ENCODE measurements around the gene ACO2. TPM values are rescaled to one million over a fixed set of nuclear protein-coding genes. Genes with fewer than 3 reads are reported as not detected.
"Not testable (repeated sequence)": the region's sequence is repeated elsewhere in the genome, so short reads cannot be mapped to it uniquely, and the experiment has no call there.

The ACO2 gene
- total RNA-seq, 4 donors from 2014 or later = 83.7 to 90.4 (median 87.0) TPM

GRCh38 chr22:41431656-41432055, 37.3 kb upstream of the ACO2 start:
- Histone ChIP-seq H3K4me1 (peaks cover 6 to 40% (median 18%) of the 10 kb centered on the region in 3 donors), H3K27me3 (no peaks in the 10 kb centered on the region), H3K27ac (no peak overlapping the region), H3K36me3 (peaks cover 15 to 75% (median 31%) of the 10 kb centered on the region in 3 donors), H3K4me3 (no peak overlapping the region), H3K9me3 (no peaks in the 10 kb centered on the region)
- intact Hi-C loops (cut with DNase I) = no loop called here
- no peak for DNase-seq
- TF ChIP-seq CTCF (IDR thresholded peaks at IDR 0.05) = no peak
- 68 to 86% methylated on average over 2 to 6 of the region's 6 CpGs for WGBS, 2 donors

DNA sequence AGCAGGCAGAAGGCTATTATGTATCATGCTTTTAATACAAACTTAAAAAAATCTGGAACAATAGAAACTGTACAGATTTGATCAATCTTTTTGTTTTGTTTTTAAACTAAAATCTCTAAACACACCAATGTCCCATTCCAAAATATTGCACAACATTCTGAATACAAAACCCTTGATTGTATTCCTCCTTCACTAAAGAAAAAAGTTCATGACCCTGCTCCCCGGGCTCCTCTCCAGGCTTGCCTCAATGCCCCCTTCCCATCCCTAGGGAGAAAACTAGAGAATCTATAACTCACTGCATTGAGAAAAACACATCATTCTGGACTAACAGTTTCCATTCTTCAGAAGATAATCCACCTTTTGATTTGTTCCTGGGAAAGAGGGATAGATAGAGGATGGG, 35.4 kb upstream of the ACO2 start:
- WGBS, 2 donors = 50 to 100% methylated on average over 1 of the region's 1 CpG
- Histone ChIP-seq H3K27ac (peak overlapping the region in 2 of 4 donors; percentile 0 to 60), H3K4me1 (peaks cover 6 to 51% (median 18%) of the 10 kb centered on the region in 3 donors), H3K36me3 (peaks cover 21 to 78% (median 36%) of the 10 kb centered on the region in 3 donors)
- H3K9me3 ChIP-seq; intact Hi-C loops (cut with DNase I); H3K4me3 ChIP-seq; DNase-seq; H3K27me3 ChIP-seq: not testable (repeated sequence)

GRCh38 chr22:41434361-41435003, 34.4 kb upstream of the ACO2 start:
- Histone ChIP-seq H3K27ac (peak overlapping the region in 3 of 4 donors; percentile 6 to 44 (median 36)), H3K36me3 (peaks cover 21 to 88% (median 36%) of the 10 kb centered on the region in 3 donors), H3K4me1 (peaks cover 6 to 60% (median 24%) of the 10 kb centered on the region in 3 donors)
- 63 to 76% methylated on average over 2 to 4 of the region's 5 CpGs for WGBS, 2 donors
- H3K9me3 ChIP-seq; intact Hi-C loops (cut with DNase I); H3K4me3 ChIP-seq; H3K27me3 ChIP-seq; DNase-seq: not testable (repeated sequence)

DNA sequence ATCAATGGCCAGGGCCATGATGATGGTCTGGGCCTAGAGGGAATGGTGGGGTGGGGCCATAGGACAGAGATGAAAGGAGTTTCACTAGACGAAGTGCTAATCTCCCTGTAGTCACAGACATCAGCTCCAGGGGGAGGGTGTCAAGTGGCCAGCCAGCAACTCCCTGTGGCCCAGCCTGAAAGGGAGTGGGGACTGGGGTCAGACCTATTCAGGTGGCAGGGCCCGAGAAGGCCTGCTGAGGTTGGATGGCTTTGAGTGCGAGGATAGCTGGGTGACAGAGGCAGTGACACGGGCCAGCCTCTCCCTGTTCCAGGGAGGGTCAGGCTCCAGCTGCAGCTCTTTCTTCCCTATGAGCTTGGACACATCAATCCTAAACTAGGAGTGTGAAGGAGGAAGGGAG, 33.4 kb upstream of the ACO2 start:
- intact Hi-C loops (cut with DNase I) = no loop called here
- peaks cover 6 to 71% (median 27%) of the 10 kb centered on the region in 3 donors for H3K4me1 ChIP-seq

GRCh38 chr22:41436322-41437113, 32.4 kb upstream of the ACO2 start:
- intact Hi-C loops (cut with DNase I) = no loop called here
- DNase-seq = no peak
- TF ChIP-seq CTCF (IDR thresholded peaks at IDR 0.05) (no peak), POLR2A (IDR thresholded peaks at IDR 0.05) (no peak)
- Histone ChIP-seq H3K4me3 (no peak overlapping the region), H3K4me1 (peaks cover 6 to 81% (median 32%) of the 10 kb centered on the region in 3 donors), H3K27me3 (no peaks in the 10 kb centered on the region), H3K9me3 (no peaks in the 10 kb centered on the region), H3K27ac (peak overlapping the region in 2 of 4 donors; percentile 2 to 31), H3K36me3 (peaks cover 21 to 96% (median 36%) of the 10 kb centered on the region in 3 donors)
- WGBS, 2 donors = 72 to 82% methylated on average over 5 to 16 of the region's 23 CpGs

More for the DNA sequence above, 33.4 kb upstream of the ACO2 start:
- no peaks in the 10 kb centered on the region for H3K9me3 ChIP-seq
- TF ChIP-seq POLR2A (IDR thresholded peaks at IDR 0.05) (no peak), CTCF (IDR thresholded peaks at IDR 0.05) (no peak)
- no peak overlapping the region for H3K4me3 ChIP-seq
- peaks cover 21 to 96% (median 36%) of the 10 kb centered on the region in 3 donors for H3K36me3 ChIP-seq
- H3K27me3 ChIP-seq = no peaks in the 10 kb centered on the region
- whole genome bisulfite sequencing, 2 donors = 64 to 74% methylated on average over 4 of the region's 4 CpGs
- peak overlapping the region in 3 of 4 donors; percentile 31 to 44 (median 38) for H3K27ac ChIP-seq
- no peak for DNase-seq

GRCh38 chr22:41437198-41437597, 31.7 kb upstream of the ACO2 start:
- no peaks in the 10 kb centered on the region for H3K27me3 ChIP-seq
- intact Hi-C loops (cut with DNase I) = no loop called here
- 80 to 88% methylated on average over 1 of the region's 7 CpGs for WGBS, 2 donors
- no peak for TF ChIP-seq POLR2A (IDR thresholded peaks at IDR 0.05)
- TF ChIP-seq CTCF (IDR thresholded peaks at IDR 0.05) = no peak
- peaks cover 7 to 87% (median 38%) of the 10 kb centered on the region in 3 donors for H3K4me1 ChIP-seq
- H3K36me3 ChIP-seq = peaks cover 21 to 96% (median 36%) of the 10 kb centered on the region in 3 donors
- H3K9me3 ChIP-seq = no peaks in the 10 kb centered on the region
- H3K4me3 ChIP-seq = no peak overlapping the region
- no peak for DNase-seq
- no peak overlapping the region for H3K27ac ChIP-seq

DNA sequence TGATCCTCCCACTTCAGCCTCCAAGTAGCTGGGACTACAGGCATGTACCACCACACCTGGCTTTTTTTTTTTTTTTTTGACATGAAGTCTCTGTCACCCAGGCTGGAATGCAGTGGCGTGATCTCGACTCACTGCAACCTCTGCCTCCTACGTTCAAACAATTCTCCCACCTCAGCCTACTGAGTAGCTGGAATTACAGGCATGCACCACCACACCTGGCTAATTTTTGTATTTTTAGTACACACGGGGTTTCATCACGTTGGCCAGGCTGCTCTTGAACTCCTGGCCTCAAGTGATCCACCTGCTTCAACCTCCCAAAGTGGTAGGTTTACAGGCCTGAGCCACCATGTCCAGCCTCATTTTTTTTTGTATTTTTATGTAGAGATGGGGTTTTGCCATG, 28.4 kb upstream of the ACO2 start:
- Histone ChIP-seq H3K27ac (peak overlapping the region in 1 of 4 donors; percentile 100), H3K36me3 (peaks cover 16 to 79% (median 16%) of the 10 kb centered on the region in 3 donors), H3K4me1 (peaks cover 18 to 78% (median 40%) of the 10 kb centered on the region in 3 donors)
- DNase-seq; H3K27me3 ChIP-seq; H3K4me3 ChIP-seq; H3K9me3 ChIP-seq; intact Hi-C loops (cut with DNase I): not testable (repeated sequence)
- WGBS, 2 donors = 80 to 81% methylated on average over 5 of the region's 5 CpGs

All from esophagus squamous epithelium (tissue), 5 donors.